Measurements from ENCODE around the gene MYDGF.

MYDGF gene

DNA sequence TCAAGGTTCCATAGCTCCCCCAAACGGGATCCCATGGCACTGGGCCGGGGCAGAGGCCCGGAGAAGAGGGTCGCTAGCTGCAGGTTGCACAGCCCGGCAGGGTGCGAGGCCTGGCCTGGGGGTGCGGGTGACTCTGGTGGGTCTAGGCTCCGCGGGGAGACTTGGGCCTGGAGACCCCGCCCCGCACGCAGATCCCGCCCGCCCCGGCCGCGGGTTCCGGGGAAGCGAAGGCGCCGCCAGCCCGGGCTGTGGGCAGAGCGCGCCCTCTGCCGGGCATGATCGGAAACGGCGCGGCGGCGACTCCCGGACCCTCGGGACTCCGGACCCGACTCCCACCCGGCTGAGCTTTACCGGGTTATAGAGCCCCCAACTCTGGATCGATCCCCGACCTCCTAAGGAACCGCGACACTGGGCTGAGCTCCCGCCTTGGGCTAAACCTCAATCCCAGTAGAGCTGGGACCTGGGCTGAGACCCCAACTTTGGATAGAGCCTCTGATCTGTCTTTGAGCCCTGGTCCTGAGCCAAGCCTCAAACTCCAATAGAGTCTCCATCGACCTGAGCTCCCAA, 33.9 kb downstream of the MYDGF start:
- H3K9me3 ChIP-seq (ENCODE audit: control insufficient read depth, low read depth, low read length): no peaks in the 10 kb centered on the region
- H3K36me3 ChIP-seq (ENCODE audit: control insufficient read depth, low read depth, low read length): no peaks in the 10 kb centered on the region
- H3K9ac ChIP-seq (ENCODE audit: low read length): no peak overlapping the region
- no peaks in the 10 kb centered on the region for H3K4me1 ChIP-seq (ENCODE audit: control insufficient read depth, low read depth, low read length)
- peak overlapping the region; percentile 70 for H3K4me3 ChIP-seq (ENCODE audit: low read length)
- H3K27ac ChIP-seq (ENCODE audit: low read length): no peak overlapping the region
- peaks cover 22% of the 10 kb centered on the region for H3K27me3 ChIP-seq (ENCODE audit: control insufficient read depth, insufficient read depth, low read length)

DNA sequence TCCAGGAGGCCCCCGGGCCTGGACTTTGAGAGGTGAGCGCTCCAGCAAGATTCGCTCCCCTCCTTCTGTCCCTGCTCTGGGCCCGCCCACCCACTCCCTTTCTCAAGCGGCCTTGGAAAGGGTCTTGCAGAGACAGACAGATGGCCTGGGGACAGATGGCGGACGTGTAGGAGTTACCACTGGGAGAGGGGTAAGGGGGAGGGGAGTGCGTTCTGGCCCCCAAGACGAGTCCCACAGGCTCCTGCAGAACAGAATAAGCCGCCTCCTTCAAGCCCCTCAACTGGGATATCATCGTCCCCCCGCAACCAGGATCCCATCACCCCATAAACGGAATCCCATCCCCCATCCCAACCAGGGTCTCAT, 34.4 kb downstream of the MYDGF start:
- Histone ChIP-seq H3K27me3 (ENCODE audit: control insufficient read depth, insufficient read depth, low read length) (peaks cover 22% of the 10 kb centered on the region), H3K27ac (ENCODE audit: low read length) (no peak overlapping the region), H3K36me3 (ENCODE audit: control insufficient read depth, low read depth, low read length) (no peaks in the 10 kb centered on the region), H3K9ac (ENCODE audit: low read length) (no peak overlapping the region), H3K4me3 (ENCODE audit: low read length) (peak overlapping the region; percentile 70), H3K4me1 (ENCODE audit: control insufficient read depth, low read depth, low read length) (no peaks in the 10 kb centered on the region), H3K9me3 (ENCODE audit: control insufficient read depth, low read depth, low read length) (no peaks in the 10 kb centered on the region)

DNA sequence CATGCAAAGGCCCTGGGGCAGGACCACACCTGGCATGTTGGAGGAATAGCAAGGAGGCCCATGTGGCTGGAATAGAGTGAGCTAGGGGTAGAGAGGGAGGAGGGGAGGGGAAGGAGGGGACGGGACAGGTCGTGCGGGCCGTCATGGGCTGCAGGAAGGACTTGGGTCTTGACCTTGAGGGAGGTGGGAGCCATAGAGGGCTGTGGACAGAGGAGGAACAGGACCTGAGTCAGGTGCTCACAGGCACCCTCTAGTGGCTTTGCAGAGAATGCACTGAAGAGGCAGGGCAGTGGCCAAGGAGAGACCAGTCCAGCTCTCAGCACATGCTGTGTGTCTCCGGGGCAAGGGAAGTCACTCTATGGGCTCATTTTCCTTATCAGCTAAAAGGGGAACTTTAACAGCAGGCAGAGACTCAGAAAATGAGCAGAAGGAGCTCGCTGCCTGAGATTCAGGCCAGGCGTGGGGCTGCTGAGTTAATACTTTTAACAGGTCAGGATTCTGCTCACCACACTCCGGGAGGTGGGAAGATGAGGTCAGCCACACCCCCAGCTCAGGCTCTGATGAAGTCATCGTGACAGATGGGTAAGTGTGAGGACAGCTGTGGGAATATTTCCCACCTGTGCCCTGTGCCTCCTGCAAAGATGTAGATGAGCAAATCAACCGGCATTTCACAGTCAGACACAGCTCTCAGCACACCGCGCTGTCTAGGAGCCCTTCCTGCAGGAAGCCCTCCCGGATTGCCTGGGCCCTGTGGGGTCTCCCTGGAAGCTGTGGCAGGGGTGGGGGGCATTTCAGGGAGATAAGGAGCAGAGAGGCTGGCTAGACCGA, 36.8 kb downstream of the MYDGF start:
- H3K36me3 ChIP-seq (ENCODE audit: control insufficient read depth, low read depth, low read length): no peaks in the 10 kb centered on the region
- no peaks in the 10 kb centered on the region for H3K4me1 ChIP-seq (ENCODE audit: control insufficient read depth, low read depth, low read length)
- no peak overlapping the region for H3K9ac ChIP-seq (ENCODE audit: low read length)
- no peaks in the 10 kb centered on the region for H3K9me3 ChIP-seq (ENCODE audit: control insufficient read depth, low read depth, low read length)
- H3K4me3 ChIP-seq (ENCODE audit: low read length): no peak overlapping the region
- no peak overlapping the region for H3K27ac ChIP-seq (ENCODE audit: low read length)
- peaks cover 22% of the 10 kb centered on the region for H3K27me3 ChIP-seq (ENCODE audit: control insufficient read depth, insufficient read depth, low read length)

DNA sequence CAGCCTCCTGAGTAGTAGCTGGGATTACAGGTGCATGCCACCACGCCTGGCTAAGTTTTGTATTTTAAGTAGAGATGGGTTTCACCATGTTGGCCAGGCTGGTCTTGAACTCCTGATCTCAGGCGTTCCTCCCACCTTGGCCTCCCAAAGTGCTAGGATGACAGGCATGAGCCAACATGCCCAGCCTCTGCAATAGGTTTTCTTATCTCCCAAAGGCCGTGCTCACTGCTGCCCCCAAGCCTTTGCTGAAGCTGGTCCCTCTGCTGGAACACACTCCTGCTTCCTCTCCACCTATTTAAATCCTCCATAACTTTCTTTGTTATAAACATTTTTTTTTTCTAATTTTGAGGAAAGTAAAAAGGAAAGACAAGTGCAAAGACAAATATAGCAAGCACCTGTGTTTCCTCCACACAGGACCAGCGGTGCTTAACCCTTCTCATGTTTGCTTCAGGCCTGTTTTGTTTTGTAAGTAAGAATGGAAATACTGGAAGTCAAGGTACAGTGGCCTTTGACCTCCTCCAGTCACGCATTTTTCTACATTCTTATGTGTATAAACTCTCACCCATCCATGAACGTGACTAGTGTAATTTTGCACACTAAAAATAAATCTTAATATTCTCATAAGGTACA, 45.3 kb downstream of the MYDGF start:
- Histone ChIP-seq H3K4me1 (ENCODE audit: control insufficient read depth, low read depth, low read length) (no peaks in the 10 kb centered on the region), H3K27ac (ENCODE audit: low read length) (no peak overlapping the region), H3K36me3 (ENCODE audit: control insufficient read depth, low read depth, low read length) (no peaks in the 10 kb centered on the region), H3K9me3 (ENCODE audit: control insufficient read depth, low read depth, low read length) (no peaks in the 10 kb centered on the region), H3K27me3 (ENCODE audit: control insufficient read depth, insufficient read depth, low read length) (no peaks in the 10 kb centered on the region), H3K4me3 (ENCODE audit: low read length) (no peak overlapping the region), H3K9ac (ENCODE audit: low read length) (no peak overlapping the region)

DNA sequence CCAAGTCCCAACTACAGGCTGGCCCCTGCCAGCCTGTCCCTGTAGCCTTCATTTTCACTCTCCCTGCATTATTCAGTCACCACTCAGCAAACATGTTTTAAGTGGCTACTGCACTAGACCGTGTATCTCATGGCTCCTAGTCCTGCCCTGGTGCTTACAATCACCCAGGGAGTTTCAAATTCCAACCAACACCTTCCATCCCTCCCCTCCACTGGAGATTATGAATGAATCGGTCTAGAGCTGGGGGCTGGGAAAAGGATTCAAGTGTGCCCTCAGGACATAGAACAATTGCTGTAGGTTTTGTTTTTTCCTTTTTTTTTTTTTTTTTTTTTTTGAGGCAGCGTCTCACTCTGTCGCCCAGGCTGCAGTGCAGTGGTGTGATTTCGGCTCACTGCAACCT, 45.8 kb downstream of the MYDGF start:
- no peaks in the 10 kb centered on the region for H3K27me3 ChIP-seq (ENCODE audit: control insufficient read depth, insufficient read depth, low read length)
- H3K4me3 ChIP-seq (ENCODE audit: low read length): no peak overlapping the region
- no peaks in the 10 kb centered on the region for H3K9me3 ChIP-seq (ENCODE audit: control insufficient read depth, low read depth, low read length)
- H3K27ac ChIP-seq (ENCODE audit: low read length): no peak overlapping the region
- no peaks in the 10 kb centered on the region for H3K36me3 ChIP-seq (ENCODE audit: control insufficient read depth, low read depth, low read length)
- H3K9ac ChIP-seq (ENCODE audit: low read length): no peak overlapping the region
- no peaks in the 10 kb centered on the region for H3K4me1 ChIP-seq (ENCODE audit: control insufficient read depth, low read depth, low read length)

DNA sequence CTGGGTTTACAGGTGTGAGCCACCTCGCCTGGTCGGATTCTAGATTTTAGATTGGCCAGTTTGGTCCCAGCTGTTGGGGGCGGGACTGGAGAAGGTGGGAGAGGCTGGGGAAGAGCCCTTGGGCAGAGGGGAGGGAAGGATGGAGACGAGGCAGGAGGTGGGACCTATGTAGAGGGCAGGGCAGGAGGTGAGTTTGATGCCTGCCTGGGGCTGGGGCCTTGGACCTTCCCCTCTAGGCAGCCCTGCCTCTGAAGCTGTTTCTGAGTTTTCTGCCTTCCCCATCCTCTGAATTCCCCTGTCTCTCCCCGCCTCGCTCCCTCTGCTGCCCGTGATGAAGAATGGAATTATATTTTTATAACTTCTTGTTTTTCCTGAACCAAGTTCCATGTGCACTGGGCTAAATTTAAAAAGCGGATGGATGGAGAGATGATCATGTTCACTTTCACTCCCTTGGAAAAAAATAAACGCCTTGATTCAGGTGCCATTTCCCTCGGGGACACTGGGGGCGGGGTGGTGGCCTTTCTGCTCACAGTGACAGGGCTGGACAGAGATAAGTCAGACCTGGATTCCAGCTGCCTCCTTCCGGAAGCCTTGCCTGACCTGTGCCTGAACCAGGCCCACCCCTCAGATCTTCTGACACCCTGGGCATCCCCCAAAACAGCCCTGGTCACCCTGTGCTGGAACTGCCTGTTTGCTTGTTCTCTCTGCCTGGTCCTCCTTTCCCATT, 47.3 kb downstream of the MYDGF start:
- Histone ChIP-seq H3K27me3 (ENCODE audit: control insufficient read depth, insufficient read depth, low read length) (peaks cover 5% of the 10 kb centered on the region), H3K9me3 (ENCODE audit: control insufficient read depth, low read depth, low read length) (no peaks in the 10 kb centered on the region), H3K27ac (ENCODE audit: low read length) (no peak overlapping the region), H3K4me3 (ENCODE audit: low read length) (no peak overlapping the region), H3K36me3 (ENCODE audit: control insufficient read depth, low read depth, low read length) (no peaks in the 10 kb centered on the region), H3K9ac (ENCODE audit: low read length) (no peak overlapping the region), H3K4me1 (ENCODE audit: control insufficient read depth, low read depth, low read length) (no peaks in the 10 kb centered on the region)

DNA sequence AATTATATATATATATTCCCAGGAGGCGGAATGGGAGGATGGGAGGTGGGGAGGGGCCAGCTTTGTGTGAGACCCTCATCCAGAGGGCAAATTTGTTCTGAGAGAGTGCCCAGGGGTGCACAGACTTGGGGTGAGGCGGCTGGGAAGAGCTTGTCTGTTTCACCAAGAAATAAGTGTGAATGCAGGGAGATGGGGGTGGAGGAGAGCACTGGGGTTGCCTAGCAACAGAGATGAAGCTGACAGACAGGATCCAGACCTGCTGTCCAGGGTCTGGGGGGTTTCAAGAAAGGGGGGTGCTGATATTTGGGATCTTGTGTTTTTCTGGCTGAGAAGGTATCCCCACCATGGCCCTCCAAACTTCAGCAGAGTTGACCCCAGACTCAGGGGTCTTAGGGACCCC, 49.5 kb downstream of the MYDGF start:
- H3K27ac ChIP-seq (ENCODE audit: low read length): no peak overlapping the region
- no peak overlapping the region for H3K9ac ChIP-seq (ENCODE audit: low read length)
- no peak overlapping the region for H3K4me3 ChIP-seq (ENCODE audit: low read length)
- H3K9me3 ChIP-seq (ENCODE audit: control insufficient read depth, low read depth, low read length): no peaks in the 10 kb centered on the region
- H3K27me3 ChIP-seq (ENCODE audit: control insufficient read depth, insufficient read depth, low read length): peaks cover 12% of the 10 kb centered on the region
- H3K36me3 ChIP-seq (ENCODE audit: control insufficient read depth, low read depth, low read length): no peaks in the 10 kb centered on the region
- no peaks in the 10 kb centered on the region for H3K4me1 ChIP-seq (ENCODE audit: control insufficient read depth, low read depth, low read length)

DNA sequence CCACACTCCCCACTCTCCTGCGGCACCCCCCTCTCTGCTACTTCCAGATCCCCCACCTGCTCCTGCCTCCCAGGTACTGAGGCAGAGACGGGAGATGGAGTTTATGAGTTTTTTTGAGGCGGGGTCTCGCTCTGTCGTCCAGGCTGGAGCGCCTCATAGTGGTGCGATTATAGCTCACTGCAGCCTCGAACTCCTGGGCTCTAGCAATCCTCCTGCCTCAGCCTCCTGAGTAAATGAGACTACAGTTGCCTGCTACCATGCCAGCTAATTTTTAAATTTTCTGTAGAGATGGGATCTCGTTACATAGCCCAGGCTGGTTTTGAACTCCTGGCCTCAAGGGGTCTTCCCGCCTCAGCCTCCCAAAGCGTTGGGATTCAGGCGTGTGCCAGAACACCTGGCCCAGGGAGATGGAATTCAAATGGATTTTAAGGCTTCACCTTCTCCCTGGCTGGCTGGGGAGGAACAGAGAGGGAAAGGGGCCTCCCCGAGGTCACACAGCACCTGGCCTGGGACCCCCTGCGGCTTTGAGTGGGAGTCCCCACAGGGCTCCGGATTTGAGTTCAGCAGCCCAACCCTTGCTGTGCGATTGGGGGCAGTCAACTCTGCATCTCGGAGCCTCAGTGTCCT, 50.4 kb downstream of the MYDGF start:
- Histone ChIP-seq H3K4me3 (ENCODE audit: low read length) (no peak overlapping the region), H3K36me3 (ENCODE audit: control insufficient read depth, low read depth, low read length) (no peaks in the 10 kb centered on the region), H3K27me3 (ENCODE audit: control insufficient read depth, insufficient read depth, low read length) (peaks cover 12% of the 10 kb centered on the region), H3K9me3 (ENCODE audit: control insufficient read depth, low read depth, low read length) (no peaks in the 10 kb centered on the region), H3K27ac (ENCODE audit: low read length) (no peak overlapping the region), H3K9ac (ENCODE audit: low read length) (no peak overlapping the region), H3K4me1 (ENCODE audit: control insufficient read depth, low read depth, low read length) (no peaks in the 10 kb centered on the region)

DNA sequence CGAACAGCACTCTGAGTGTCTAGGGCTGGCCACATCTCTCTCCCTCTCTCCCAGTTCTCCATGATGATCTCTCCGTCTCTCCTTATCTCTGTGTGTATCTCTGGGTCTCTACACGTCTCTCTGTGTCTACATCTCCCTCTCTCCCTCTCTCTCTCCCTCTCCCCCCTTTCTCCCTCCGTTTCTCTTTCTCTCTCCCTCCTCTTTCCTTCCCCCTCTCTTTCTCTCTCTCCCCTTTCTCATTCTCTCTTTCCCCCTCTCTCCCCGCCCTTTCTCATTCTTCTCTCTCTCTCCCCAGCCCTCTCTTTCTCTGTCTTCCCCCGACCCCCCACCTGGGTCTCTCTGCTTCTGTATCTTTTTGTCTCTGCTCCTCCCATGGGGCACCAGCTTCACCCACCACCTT, 52.1 kb downstream of the MYDGF start:
- Histone ChIP-seq H3K4me1 (ENCODE audit: control insufficient read depth, low read depth, low read length) (no peaks in the 10 kb centered on the region), H3K27ac (ENCODE audit: low read length) (no peak overlapping the region), H3K27me3 (ENCODE audit: control insufficient read depth, insufficient read depth, low read length) (peaks cover 12% of the 10 kb centered on the region), H3K9ac (ENCODE audit: low read length) (no peak overlapping the region), H3K9me3 (ENCODE audit: control insufficient read depth, low read depth, low read length) (no peaks in the 10 kb centered on the region), H3K4me3 (ENCODE audit: low read length) (no peak overlapping the region), H3K36me3 (ENCODE audit: control insufficient read depth, low read depth, low read length) (no peaks in the 10 kb centered on the region)

DNA sequence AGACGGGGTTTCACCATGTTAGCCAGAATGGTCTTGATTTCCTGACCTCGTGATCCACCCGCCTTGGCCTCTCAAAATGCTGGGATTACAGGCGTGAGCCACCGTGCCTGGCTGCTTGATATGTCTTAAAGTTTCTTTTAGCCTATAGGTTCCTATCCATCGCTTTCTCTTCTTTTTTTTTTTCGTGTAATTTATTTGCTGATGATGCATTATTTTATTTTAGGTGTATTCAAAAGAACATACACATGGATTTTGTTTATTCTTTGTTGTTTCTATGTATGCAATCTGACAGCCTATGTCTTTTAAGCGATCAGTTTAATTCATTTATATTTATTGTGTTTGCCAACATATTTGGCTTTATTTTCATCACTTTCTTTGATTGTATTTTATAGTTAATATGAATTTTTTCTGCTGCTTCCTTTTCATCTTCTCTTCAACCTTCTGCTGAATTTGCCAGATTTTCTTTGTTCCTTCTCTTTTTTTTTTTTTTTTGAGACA, 56.8 kb downstream of the MYDGF start:
- no peaks in the 10 kb centered on the region for H3K36me3 ChIP-seq (ENCODE audit: control insufficient read depth, low read depth, low read length)
- H3K9ac ChIP-seq (ENCODE audit: low read length): no peak overlapping the region
- peaks cover 11% of the 10 kb centered on the region for H3K27me3 ChIP-seq (ENCODE audit: control insufficient read depth, insufficient read depth, low read length)
- H3K4me1 ChIP-seq (ENCODE audit: control insufficient read depth, low read depth, low read length): no peaks in the 10 kb centered on the region
- H3K27ac ChIP-seq (ENCODE audit: low read length): no peak overlapping the region
- no peaks in the 10 kb centered on the region for H3K9me3 ChIP-seq (ENCODE audit: control insufficient read depth, low read depth, low read length)
- no peak overlapping the region for H3K4me3 ChIP-seq (ENCODE audit: low read length)

DNA sequence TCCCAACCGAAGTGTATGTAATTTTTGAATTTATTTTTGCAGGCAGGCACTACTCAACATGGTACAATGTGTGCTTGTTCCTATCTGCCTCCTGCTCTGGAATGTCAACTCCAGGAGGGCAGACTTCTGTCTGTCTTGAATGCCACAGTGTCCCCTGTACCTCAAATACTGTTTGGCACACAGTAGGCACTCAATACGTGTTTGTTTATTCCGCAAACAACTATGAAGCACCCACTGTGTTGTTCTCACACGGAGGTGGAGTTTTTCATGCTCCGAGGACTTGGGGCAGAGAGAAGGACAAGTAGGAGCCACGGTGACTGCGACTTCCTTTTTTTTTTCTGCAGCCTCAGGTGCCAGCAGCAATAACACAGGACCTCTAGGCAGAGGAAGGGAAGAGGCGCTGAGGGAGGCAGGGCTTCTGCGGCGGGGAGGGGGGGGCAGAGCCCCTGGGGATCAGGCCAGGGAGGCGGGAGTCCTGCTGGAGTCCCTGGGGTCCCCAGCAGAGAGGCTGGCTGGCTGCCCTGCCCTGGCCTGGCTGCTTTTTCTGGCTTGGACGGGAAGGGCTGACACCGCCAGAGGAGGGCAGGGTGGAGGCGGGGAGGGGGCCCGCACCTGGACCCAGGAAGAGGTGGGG, 60.1 kb downstream of the MYDGF start:
- no peak overlapping the region for H3K9ac ChIP-seq (ENCODE audit: low read length)
- no peak overlapping the region for H3K4me3 ChIP-seq (ENCODE audit: low read length)
- H3K27ac ChIP-seq (ENCODE audit: low read length): no peak overlapping the region
- no peaks in the 10 kb centered on the region for H3K4me1 ChIP-seq (ENCODE audit: control insufficient read depth, low read depth, low read length)
- H3K27me3 ChIP-seq (ENCODE audit: control insufficient read depth, insufficient read depth, low read length): no peaks in the 10 kb centered on the region
- H3K36me3 ChIP-seq (ENCODE audit: control insufficient read depth, low read depth, low read length): no peaks in the 10 kb centered on the region
- H3K9me3 ChIP-seq (ENCODE audit: control insufficient read depth, low read depth, low read length): no peaks in the 10 kb centered on the region
